Measurements from ENCODE around the gene YPEL5. TPM values are rescaled to one million over a fixed set of nuclear protein-coding genes. Genes with fewer than 3 reads are reported as not detected.

YPEL5 gene
- total RNA-seq, 2 experiments from 2014 or later = 38.9 to 52.1 TPM

DNA sequence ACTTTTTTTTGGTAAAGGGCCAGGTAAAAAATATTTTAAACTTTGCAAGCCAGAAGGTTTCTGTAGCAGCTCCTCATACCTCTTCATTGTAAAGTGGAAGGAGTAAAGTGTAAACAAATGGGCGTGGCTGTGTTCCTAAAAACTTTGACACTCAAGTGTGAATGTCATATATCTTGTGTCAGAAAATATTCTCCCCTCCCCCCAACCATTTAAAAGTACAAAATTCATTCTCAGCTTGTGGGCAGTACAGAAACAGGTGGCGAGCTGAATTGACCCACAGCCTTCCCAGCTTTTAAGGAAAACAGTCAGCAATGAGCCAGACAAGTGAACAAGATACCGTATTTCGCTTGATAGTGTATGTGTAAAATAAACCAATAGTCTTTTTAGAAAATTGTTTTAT is 4.0 kb downstream of the YPEL5 start:
- TF ChIP-seq EZH2phosphoT487 (IDR thresholded peaks at IDR 0.05; ENCODE audit: borderline replicate concordance, low read depth, low read length) (no peak), CTCF (conservative IDR thresholded peaks at IDR 0.05; ENCODE audit: low read length) (no peak)
- Histone ChIP-seq H3K9me3 (ENCODE audit: low read length) (no peaks in the 10 kb centered on the region), H4K20me1 (ENCODE audit: insufficient read depth, low read length) (no peaks in the 10 kb centered on the region; the same call in 1 of the 2 replicates), H3K4me1 (ENCODE audit: insufficient read depth, low read length, poor library complexity, severe bottlenecking) (peaks cover 42% of the 10 kb centered on the region), H3K27ac (ENCODE audit: low read depth, low read length, poor library complexity, severe bottlenecking) (no peak overlapping the region), H3K4me2 (ENCODE audit: low read length) (peak overlapping the region; percentile 99), H2AFZ (ENCODE audit: low read length) (no peak overlapping the region), H3K36me3 (ENCODE audit: insufficient read depth, low read length) (peaks cover 29% of the 10 kb centered on the region), H3K4me3 (ENCODE audit: low read depth, low read length, poor library complexity, severe bottlenecking) (peak overlapping the region; percentile 72), H3K9me2 (ENCODE audit: insufficient read depth, low read length) (no peaks in the 10 kb centered on the region), H3K79me2 (ENCODE audit: insufficient read depth, low read depth, low read length) (peaks cover 34% of the 10 kb centered on the region; the same call in 1 of the 2 replicates)
- DNase-seq (ENCODE audit: low spot score) = no peak
- ChIA-PET CTCF (ENCODE audit: unreplicated experiment) (no interaction called here), POLR2A (interaction anchor here (0.7 to 5.2 kb wide), 10 partner anchors 9 to 559 kb away, joined by 3 to 33 read pairs (median 6); no protein-coding TSS in a partner anchor)
- BruUV-seq (replicated peaks) = no TSS peak
- intact Hi-C loops (cut with micrococcal nuclease; ENCODE audit: unreplicated experiment) = no loop called here

GRCh38 chr2:30152385-30152784 is 5.6 kb downstream of the YPEL5 start:
- intact Hi-C loops (cut with micrococcal nuclease; ENCODE audit: unreplicated experiment) = no loop called here
- Histone ChIP-seq H4K20me1 (ENCODE audit: insufficient read depth, low read length) (no peaks in the 10 kb centered on the region; the same call in 1 of the 2 replicates), H3K9me3 (ENCODE audit: low read length) (no peaks in the 10 kb centered on the region), H3K27ac (ENCODE audit: low read depth, low read length, poor library complexity, severe bottlenecking) (no peak overlapping the region), H3K4me3 (ENCODE audit: low read depth, low read length, poor library complexity, severe bottlenecking) (no peak overlapping the region), H3K4me2 (ENCODE audit: low read length) (no peak overlapping the region), H3K4me1 (ENCODE audit: insufficient read depth, low read length, poor library complexity, severe bottlenecking) (peaks cover 40% of the 10 kb centered on the region), H3K9me2 (ENCODE audit: insufficient read depth, low read length) (no peaks in the 10 kb centered on the region), H3K79me2 (ENCODE audit: insufficient read depth, low read depth, low read length) (peaks cover 34% of the 10 kb centered on the region; the same call in 1 of the 2 replicates), H2AFZ (ENCODE audit: low read length) (no peak overlapping the region), H3K36me3 (ENCODE audit: insufficient read depth, low read length) (peaks cover 37% of the 10 kb centered on the region)
- ChIA-PET CTCF (ENCODE audit: unreplicated experiment) (no interaction called here), POLR2A (interaction anchor here (0.6 to 5.2 kb wide), 3 partner anchors 17 to 1967 kb away, joined by 3 to 33 read pairs (median 3); no protein-coding TSS in a partner anchor)
- no peak for DNase-seq (ENCODE audit: low spot score)
- no TSS peak for BruUV-seq (replicated peaks)
- TF ChIP-seq CTCF (conservative IDR thresholded peaks at IDR 0.05; ENCODE audit: low read length) (no peak), EZH2phosphoT487 (IDR thresholded peaks at IDR 0.05; ENCODE audit: borderline replicate concordance, low read depth, low read length) (no peak)

- peaks cover 20% of the 10 kb centered on the region; the same call in 1 of the 2 replicates for H3K79me2 ChIP-seq (ENCODE audit: insufficient read depth, low read depth, low read length)
- ChIA-PET POLR2A (interaction anchor here (0.5 to 0.9 kb wide), 2 partner anchors 10 to 39 kb away, joined by 3 read pairs; no protein-coding TSS in a partner anchor), CTCF (ENCODE audit: unreplicated experiment) (interaction anchor here (1.0 kb wide), 1 partner anchor 54 kb away, joined by 3 read pairs; no protein-coding TSS in a partner anchor)
- peaks cover 65% of the 10 kb centered on the region for H3K36me3 ChIP-seq (ENCODE audit: insufficient read depth, low read length)
- H3K4me3 ChIP-seq (ENCODE audit: low read depth, low read length, poor library complexity, severe bottlenecking) = no peak overlapping the region
- no peaks in the 10 kb centered on the region for H3K9me2 ChIP-seq (ENCODE audit: insufficient read depth, low read length)
- no peak overlapping the region for H3K4me2 ChIP-seq (ENCODE audit: low read length)
- H4K20me1 ChIP-seq (ENCODE audit: insufficient read depth, low read length) = no peaks in the 10 kb centered on the region; the same call in 1 of the 2 replicates
- no peak for TF ChIP-seq CTCF (conservative IDR thresholded peaks at IDR 0.05; ENCODE audit: low read length)
- TF ChIP-seq EZH2phosphoT487 (IDR thresholded peaks at IDR 0.05; ENCODE audit: borderline replicate concordance, low read depth, low read length) = no peak
- H3K27ac ChIP-seq (ENCODE audit: low read depth, low read length, poor library complexity, severe bottlenecking) = no peak overlapping the region
- intact Hi-C loops (cut with micrococcal nuclease; ENCODE audit: unreplicated experiment) = no loop called here
- DNase-seq (ENCODE audit: low spot score) = no peak
- BruUV-seq (replicated peaks) = no TSS peak
- H3K9me3 ChIP-seq (ENCODE audit: low read length) = no peaks in the 10 kb centered on the region
- peaks cover 31% of the 10 kb centered on the region for H3K4me1 ChIP-seq (ENCODE audit: insufficient read depth, low read length, poor library complexity, severe bottlenecking)
- H2AFZ ChIP-seq (ENCODE audit: low read length) = no peak overlapping the region
Measured at GRCh38 chr2:30155202-30155601, 8.4 kb downstream of the YPEL5 start.

Data from OCI-LY7 (cell line).